ENCODE results near the gene MESP1. TPM values are rescaled to one million over a fixed set of nuclear protein-coding genes. Genes with fewer than 3 reads are reported as not detected.

The MESP1 gene
- total and polyA plus RNA-seq, 2 of the 13 experiments (the other 11 are each of a cell fraction or from before 2014, with no cell fraction given), result not detected

GRCh38 chr15:89776274-89777072, 25.4 kb upstream of the MESP1 start, which contains the start of gene MESP2 (continued):
- TF ChIP-seq, protein P1, sequence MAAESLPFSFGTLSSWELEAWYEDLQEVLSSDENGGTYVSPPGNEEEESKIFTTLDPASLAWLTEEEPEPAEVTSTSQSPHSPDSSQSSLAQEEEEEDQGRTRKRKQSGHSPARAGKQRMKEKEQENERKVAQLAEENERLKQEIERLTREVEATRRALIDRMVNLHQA (CRISPR knock-in tag; IDR thresholded peaks at IDR 0.05), result no peak
- TF ChIP-seq ZFP36 (IDR thresholded peaks at IDR 0.05; ENCODE audit: borderline replicate concordance, low read depth, low read length, partially characterized antibody) (no peak), ZNF773 (CRISPR knock-in tag; IDR thresholded peaks at IDR 0.05; ENCODE audit: borderline replicate concordance) (no peak), ZNF496 (CRISPR knock-in tag; IDR thresholded peaks at IDR 0.05; ENCODE audit: insufficient replicate concordance) (no peak), ZNF549 (CRISPR knock-in tag; IDR thresholded peaks at IDR 0.05) (no peak), ZNF17 (CRISPR knock-in tag; IDR thresholded peaks at IDR 0.05) (no peak), CENPBD1 (CRISPR knock-in tag; IDR thresholded peaks at IDR 0.05; ENCODE audit: borderline replicate concordance, low read depth) (no peak; the same call in 1 of the 2 replicates), ZNF709 (CRISPR knock-in tag; IDR thresholded peaks at IDR 0.05) (no peak), PHF8 (CRISPR knock-in tag; IDR thresholded peaks at IDR 0.05) (no peak), ZEB1 (IDR thresholded peaks at IDR 0.05; ENCODE audit: insufficient replicate concordance, low read depth) (no peak), ZNF337 (CRISPR knock-in tag; IDR thresholded peaks at IDR 0.05; ENCODE audit: borderline replicate concordance, low read depth) (peak; percentile 84; the same call in 1 of the 2 replicates), KLF9 (CRISPR knock-in tag; IDR thresholded peaks at IDR 0.05; ENCODE audit: low read depth) (no peak), RNF219 (CRISPR knock-in tag; IDR thresholded peaks at IDR 0.05) (no peak), SMAD1 (CRISPR knock-in tag; IDR thresholded peaks at IDR 0.05; ENCODE audit: borderline replicate concordance, low read depth) (0 out of 2 replicates have a peak, but pooled peaks have one; percentile 44), ZNF816 (CRISPR knock-in tag; IDR thresholded peaks at IDR 0.05; ENCODE audit: borderline replicate concordance) (no peak), ZFY (CRISPR knock-in tag; IDR thresholded peaks at IDR 0.05) (peak; percentile 67; the same call in 1 of the 2 replicates), GATA4 (IDR thresholded peaks at IDR 0.05; ENCODE audit: borderline replicate concordance, low read depth) (no peak)
- TF ChIP-seq, protein P2, sequence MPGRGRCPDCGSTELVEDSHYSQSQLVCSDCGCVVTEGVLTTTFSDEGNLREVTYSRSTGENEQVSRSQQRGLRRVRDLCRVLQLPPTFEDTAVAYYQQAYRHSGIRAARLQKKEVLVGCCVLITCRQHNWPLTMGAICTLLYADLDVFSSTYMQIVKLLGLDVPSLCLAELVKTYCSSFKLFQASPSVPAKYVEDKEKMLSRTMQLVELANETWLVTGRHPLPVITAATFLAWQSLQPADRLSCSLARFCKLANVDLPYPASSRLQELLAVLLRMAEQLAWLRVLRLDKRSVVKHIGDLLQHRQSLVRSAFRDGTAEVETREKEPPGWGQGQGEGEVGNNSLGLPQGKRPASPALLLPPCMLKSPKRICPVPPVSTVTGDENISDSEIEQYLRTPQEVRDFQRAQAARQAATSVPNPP (CRISPR knock-in tag; IDR thresholded peaks at IDR 0.05), result peak; percentile 87
- TF ChIP-seq, protein P3, sequence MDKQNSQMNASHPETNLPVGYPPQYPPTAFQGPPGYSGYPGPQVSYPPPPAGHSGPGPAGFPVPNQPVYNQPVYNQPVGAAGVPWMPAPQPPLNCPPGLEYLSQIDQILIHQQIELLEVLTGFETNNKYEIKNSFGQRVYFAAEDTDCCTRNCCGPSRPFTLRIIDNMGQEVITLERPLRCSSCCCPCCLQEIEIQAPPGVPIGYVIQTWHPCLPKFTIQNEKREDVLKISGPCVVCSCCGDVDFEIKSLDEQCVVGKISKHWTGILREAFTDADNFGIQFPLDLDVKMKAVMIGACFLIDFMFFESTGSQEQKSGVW (CRISPR knock-in tag; IDR thresholded peaks at IDR 0.05; ENCODE audit: borderline replicate concordance), result no peak
- TF ChIP-seq, protein P4, sequence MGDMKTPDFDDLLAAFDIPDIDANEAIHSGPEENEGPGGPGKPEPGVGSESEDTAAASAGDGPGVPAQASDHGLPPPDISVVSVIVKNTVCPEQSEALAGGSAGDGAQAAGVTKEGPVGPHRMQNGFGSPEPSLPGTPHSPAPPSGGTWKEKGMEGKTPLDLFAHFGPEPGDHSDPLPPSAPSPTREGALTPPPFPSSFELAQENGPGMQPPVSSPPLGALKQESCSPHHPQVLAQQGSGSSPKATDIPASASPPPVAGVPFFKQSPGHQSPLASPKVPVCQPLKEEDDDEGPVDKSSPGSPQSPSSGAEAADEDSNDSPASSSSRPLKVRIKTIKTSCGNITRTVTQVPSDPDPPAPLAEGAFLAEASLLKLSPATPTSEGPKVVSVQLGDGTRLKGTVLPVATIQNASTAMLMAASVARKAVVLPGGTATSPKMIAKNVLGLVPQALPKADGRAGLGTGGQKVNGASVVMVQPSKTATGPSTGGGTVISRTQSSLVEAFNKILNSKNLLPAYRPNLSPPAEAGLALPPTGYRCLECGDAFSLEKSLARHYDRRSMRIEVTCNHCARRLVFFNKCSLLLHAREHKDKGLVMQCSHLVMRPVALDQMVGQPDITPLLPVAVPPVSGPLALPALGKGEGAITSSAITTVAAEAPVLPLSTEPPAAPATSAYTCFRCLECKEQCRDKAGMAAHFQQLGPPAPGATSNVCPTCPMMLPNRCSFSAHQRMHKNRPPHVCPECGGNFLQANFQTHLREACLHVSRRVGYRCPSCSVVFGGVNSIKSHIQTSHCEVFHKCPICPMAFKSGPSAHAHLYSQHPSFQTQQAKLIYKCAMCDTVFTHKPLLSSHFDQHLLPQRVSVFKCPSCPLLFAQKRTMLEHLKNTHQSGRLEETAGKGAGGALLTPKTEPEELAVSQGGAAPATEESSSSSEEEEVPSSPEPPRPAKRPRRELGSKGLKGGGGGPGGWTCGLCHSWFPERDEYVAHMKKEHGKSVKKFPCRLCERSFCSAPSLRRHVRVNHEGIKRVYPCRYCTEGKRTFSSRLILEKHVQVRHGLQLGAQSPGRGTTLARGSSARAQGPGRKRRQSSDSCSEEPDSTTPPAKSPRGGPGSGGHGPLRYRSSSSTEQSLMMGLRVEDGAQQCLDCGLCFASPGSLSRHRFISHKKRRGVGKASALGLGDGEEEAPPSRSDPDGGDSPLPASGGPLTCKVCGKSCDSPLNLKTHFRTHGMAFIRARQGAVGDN (CRISPR knock-in tag; IDR thresholded peaks at IDR 0.05), result peak; percentile 100

Data from HepG2 (cell line).